IPS-18c (cell line): ENCODE data around the gene MARCHF6.

Source experiments
- H3K4me3 ChIP-seq: 2 replicates; pipeline ENCODE4 v1.7.0; 2013; ENCODE audit warnings: low read depth, mild to moderate bottlenecking, low read length, moderate library complexity; ENCODE audit not compliant: insufficient read depth
- H3K9me3 ChIP-seq: one replicate; pipeline ENCODE4 v1.6.1; 2013; ENCODE audit warnings: mild to moderate bottlenecking, low read length, moderate library complexity; ENCODE audit not compliant: control insufficient read depth, insufficient read depth

The MARCHF6 gene

DNA sequence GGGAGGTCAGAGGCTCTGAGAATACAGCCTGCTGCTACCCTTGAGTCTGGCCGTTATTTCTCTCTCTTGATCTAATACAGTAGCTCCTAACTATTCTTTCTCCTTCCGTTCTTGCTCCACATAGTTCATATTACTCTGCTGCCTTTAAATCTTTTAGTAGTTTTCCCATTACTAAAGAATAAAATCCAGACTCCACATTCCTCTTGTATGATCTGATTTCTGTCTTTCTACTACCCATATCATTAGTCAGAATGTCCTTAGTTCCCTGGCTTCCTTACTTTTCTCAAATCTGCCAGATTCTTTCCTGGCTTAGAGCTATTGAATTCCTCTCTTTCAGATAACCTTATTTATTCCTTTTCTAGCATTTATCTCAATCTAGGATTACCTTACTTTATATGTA lies 40.0 kb downstream of the MARCHF6 start:
- Histone ChIP-seq H3K4me3 (no peak overlapping the region), H3K9me3 (no peaks in the 10 kb centered on the region)

DNA sequence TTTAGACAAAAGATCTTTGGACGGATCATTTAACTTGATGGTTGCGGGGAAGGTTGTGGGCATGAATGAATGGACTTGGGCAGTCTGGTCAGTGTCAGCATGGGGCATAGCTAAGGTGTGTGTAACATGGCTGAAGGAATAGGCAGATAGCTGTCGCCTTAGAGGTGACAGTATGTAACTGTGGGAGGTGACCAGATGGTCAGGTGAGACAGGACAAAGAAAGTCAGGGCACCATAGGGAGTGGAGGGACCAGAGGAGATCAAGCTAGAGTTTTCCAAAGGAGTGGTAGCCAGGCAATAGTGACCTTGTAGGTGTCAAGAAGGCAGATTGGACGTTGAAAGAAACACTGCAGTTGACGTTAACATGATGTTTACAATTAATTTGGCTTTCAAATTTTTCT lies 43.1 kb downstream of the MARCHF6 start:
- H3K4me3 ChIP-seq, result no peak overlapping the region
- no peaks in the 10 kb centered on the region for H3K9me3 ChIP-seq

- no peaks in the 10 kb centered on the region for H3K9me3 ChIP-seq
- no peak overlapping the region for H3K4me3 ChIP-seq
Measured at GRCh38 chr5:10399839-10400238, 46.3 kb downstream of the MARCHF6 start.

DNA sequence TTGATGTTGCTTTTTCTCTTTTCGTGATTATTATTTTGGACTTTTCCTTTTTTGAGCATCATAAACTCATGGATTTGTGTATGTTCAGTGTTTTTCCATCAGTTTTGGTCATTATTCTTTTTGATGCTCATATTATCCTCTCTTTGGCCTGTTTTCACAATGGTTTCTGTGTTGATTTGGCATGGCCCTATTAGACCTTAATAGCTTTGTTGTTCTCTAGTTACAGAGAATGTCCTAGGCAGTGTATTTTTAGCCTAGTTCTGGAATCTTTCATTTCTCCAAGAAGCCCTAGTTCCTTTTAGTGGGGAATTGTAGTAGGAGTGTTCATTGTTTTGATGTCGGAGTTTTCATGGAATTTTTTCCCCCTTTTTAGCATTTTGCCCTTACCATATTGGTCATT lies 46.9 kb downstream of the MARCHF6 start:
- H3K9me3 ChIP-seq, result no peaks in the 10 kb centered on the region

GRCh38 chr5:10400831-10401230 lies 47.3 kb downstream of the MARCHF6 start:
- no peaks in the 10 kb centered on the region for H3K9me3 ChIP-seq
- H3K4me3 ChIP-seq, result no peak overlapping the region

More for the DNA sequence above, 46.9 kb downstream of the MARCHF6 start:
- H3K4me3 ChIP-seq, result no peak overlapping the region

DNA sequence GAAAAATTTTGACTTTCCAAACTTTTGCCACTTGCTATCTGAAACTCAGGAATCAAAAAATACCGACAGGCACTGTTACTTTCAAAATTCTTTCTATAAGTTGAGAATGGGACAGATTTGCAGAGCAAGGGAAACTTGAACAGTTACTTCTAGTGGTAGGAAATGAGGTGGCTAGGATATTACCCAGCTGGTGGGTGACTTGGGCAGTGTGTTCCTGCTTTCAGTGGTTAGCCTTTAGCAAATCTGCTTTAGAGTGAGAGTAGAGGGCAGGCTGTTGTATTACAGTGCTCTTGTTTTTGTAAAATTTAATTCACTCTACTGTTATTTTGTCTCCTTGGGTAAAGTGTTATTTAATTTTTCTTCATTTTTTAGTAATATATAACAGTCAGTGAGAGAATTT lies 48.0 kb downstream of the MARCHF6 start:
- Histone ChIP-seq H3K9me3 (no peaks in the 10 kb centered on the region), H3K4me3 (no peak overlapping the region)
